Body of pancreas (tissue), 4 donors: Measurements from ENCODE around the gene NEB. TPM values are rescaled to one million over a fixed set of nuclear protein-coding genes. Genes with fewer than 3 reads are reported as not detected.

ENCODE experiments used
- ATAC-seq: fragments of 150-250 bp; one replicate; pipeline ENCODE4 v1.9.1; 2016
- DNase-seq, 4 donors: peaks; one replicate each; pipeline ENCODE4 v3.0.0-alpha.2; 2019
- H3K27ac ChIP-seq, 4 donors: fragments of 200-600 bp; sonication (generic); 1 replicate in 3 of 4; 2 replicates in 1 of 4; pipeline versions ENCODE4 v1.5.1 to v1.6.1; 2016 to 2019; ENCODE audit warnings: mild to moderate bottlenecking in 1 of 4, mixed read lengths in 1 of 4, moderate library complexity in 1 of 4
- H3K27me3 ChIP-seq, 2 donors: fragments of 200-600 bp; sonication (generic); one replicate each; pipeline ENCODE4 v1.6.0; 2016; ENCODE audit warnings: mild to moderate bottlenecking in 1 of 2
- H3K36me3 ChIP-seq, 2 donors: fragments of 200-600 bp; sonication (generic); replicated peaks in 1 of 2; 2 replicates each; pipeline ENCODE4 v1.5.1; 2016; ENCODE audit warnings: low read depth in 2 of 2; ENCODE audit not compliant: insufficient read depth in 1 of 2
- H3K4me1 ChIP-seq: fragments of 200-600 bp; sonication (generic); one replicate; pipeline ENCODE4 v1.6.0; 2016
- H3K4me3 ChIP-seq, 2 donors: fragments of 200-600 bp; sonication (generic); 1 replicate in 1 of 2; 2 replicates in 1 of 2; pipeline ENCODE4 v1.5.1; 2016 to 2019
- H3K9me3 ChIP-seq, 3 donors: fragments of 200-600 bp; sonication (generic); 1 replicate in 2 of 3; 2 replicates in 1 of 3; pipeline ENCODE4 v1.5.1; 2016
- CTCF ChIP-seq, 7 experiments: fragments of 450-650 bp in 4 of 7; fragments of 200-600 bp in 3 of 7; sonication (generic) in 3 of 7; IDR thresholded peaks; one replicate each; pipeline ENCODE4 v1.5.1; 2016 to 2019; ENCODE audit warnings: antibody characterized with exemption in 7 of 7
- POLR2A ChIP-seq, 3 donors: fragments of 450-650 bp; IDR thresholded peaks; one replicate each; pipeline ENCODE4 v1.6.1; 2016; ENCODE audit warnings: antibody characterized with exemption in 3 of 3, mild to moderate bottlenecking in 2 of 3
- WGBS, 2 donors: methylation state at CpG; one replicate each; pipeline ENCODE4 v1.1.5; 2017; 5-methylcytosine and 5-hydroxymethylcytosine counted together
- intact Hi-C: fragments of 100-400 bp; cut with DNase I; formaldehyde crosslinking; loops from one replicate; pipeline ENCODE4 v1.15.1; 2023
- total RNA-seq, 2 donors: library from RNA; depleted of rRNA; stranded (reverse); fragments of >200 nt; gene quantifications; one replicate each; pipeline ENCODE4 v1.1.0, GENCODE V29; 2016

NEB gene
- total RNA-seq, 2 donors from 2014 or later, result 2.3 to 3.9 TPM

DNA sequence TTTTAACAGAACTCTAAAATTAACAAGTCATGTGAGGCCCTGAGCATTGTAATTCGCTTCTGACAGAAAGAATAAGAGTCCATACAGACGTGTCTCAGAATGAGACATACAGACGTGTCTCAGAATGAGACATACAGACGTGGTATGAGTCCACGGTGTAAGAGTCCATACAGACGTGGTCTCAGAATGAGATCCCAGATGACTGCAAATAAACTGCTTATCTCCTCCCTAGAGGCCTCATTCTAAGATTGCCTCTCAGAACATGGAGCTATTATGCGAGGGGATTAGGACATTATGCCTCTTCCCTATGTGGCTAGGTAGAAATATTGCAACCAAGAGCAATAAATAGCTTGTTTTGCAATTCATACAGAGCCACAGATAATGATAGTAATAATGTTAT, 63.9 kb downstream of the NEB start:
- ATAC-seq (no peak), DNase-seq (no peak)
- Histone ChIP-seq H3K9me3 (no peaks in the 10 kb centered on the region), H3K36me3 (no peaks in the 10 kb centered on the region), H3K27me3 (no peaks in the 10 kb centered on the region), H3K27ac (no peak overlapping the region), H3K4me3 (no peak overlapping the region), H3K4me1 (no peaks in the 10 kb centered on the region)
- intact Hi-C loops, result no loop called here
- no peak for TF ChIP-seq POLR2A (IDR thresholded peaks at IDR 0.05)
- TF ChIP-seq CTCF (IDR thresholded peaks at IDR 0.05), result no peak
- 74 to 77% methylated on average over 7 of the region's 7 CpGs for whole genome bisulfite sequencing, 2 donors

GRCh38 chr2:151669585-151670081, 64.6 kb downstream of the NEB start:
- DNase-seq, result no peak
- WGBS, 2 donors, result 46 to 58% methylated on average over 6 of the region's 6 CpGs
- no peaks in the 10 kb centered on the region for H3K27me3 ChIP-seq
- H3K4me3 ChIP-seq, result no peak overlapping the region
- no peak for ATAC-seq
- no peak overlapping the region for H3K27ac ChIP-seq
- H3K9me3 ChIP-seq, result no peaks in the 10 kb centered on the region
- no peaks in the 10 kb centered on the region for H3K4me1 ChIP-seq
- H3K36me3 ChIP-seq, result no peaks in the 10 kb centered on the region
- intact Hi-C loops, result no loop called here
- TF ChIP-seq POLR2A (IDR thresholded peaks at IDR 0.05) (no peak), CTCF (IDR thresholded peaks at IDR 0.05) (no peak)

DNA sequence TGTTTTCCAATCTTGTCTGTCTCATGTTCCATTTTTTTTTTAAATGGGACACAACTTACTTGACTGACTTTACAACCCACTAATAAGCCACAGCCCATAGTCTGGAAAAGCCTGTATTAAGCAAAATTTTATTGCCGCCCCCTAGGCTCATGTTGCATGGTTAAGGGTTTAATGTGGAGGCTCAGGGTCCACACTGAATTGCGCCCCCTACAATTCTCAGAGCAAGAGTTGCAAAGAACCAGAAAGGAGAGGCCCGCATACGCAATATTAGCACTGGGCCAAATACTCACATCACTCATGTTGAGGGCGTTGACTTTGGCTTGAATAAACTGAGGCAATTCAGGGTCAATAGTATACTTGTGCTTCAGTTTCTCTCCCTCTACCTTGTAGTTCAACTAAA, 65.5 kb downstream of the NEB start:
- ATAC-seq (no peak), DNase-seq (no peak)
- H3K9me3 ChIP-seq, result no peaks in the 10 kb centered on the region
- no peak overlapping the region for H3K4me3 ChIP-seq
- no peak for TF ChIP-seq POLR2A (IDR thresholded peaks at IDR 0.05)
- TF ChIP-seq CTCF (IDR thresholded peaks at IDR 0.05), result no peak
- 92 to 95% methylated on average over 5 of the region's 5 CpGs for WGBS, 2 donors
- H3K4me1 ChIP-seq, result no peaks in the 10 kb centered on the region
- H3K36me3 ChIP-seq, result no peaks in the 10 kb centered on the region
- no peaks in the 10 kb centered on the region for H3K27me3 ChIP-seq
- H3K27ac ChIP-seq, result no peak overlapping the region
- intact Hi-C loops, result no loop called here

- DNase-seq, result no peak
- no peak for ATAC-seq
- no peak overlapping the region for H3K27ac ChIP-seq
- intact Hi-C loops, result no loop called here
- WGBS, 2 donors, result 90% methylated on average over 3 of the region's 3 CpGs
- H3K27me3 ChIP-seq, result no peaks in the 10 kb centered on the region
- no peaks in the 10 kb centered on the region for H3K9me3 ChIP-seq
- H3K4me3 ChIP-seq, result no peak overlapping the region
- H3K4me1 ChIP-seq, result no peaks in the 10 kb centered on the region
- H3K36me3 ChIP-seq, result no peaks in the 10 kb centered on the region
- TF ChIP-seq CTCF (IDR thresholded peaks at IDR 0.05) (no peak), POLR2A (IDR thresholded peaks at IDR 0.05) (no peak)
Measured at GRCh38 chr2:151665959-151666358, 68.3 kb downstream of the NEB start.

DNA sequence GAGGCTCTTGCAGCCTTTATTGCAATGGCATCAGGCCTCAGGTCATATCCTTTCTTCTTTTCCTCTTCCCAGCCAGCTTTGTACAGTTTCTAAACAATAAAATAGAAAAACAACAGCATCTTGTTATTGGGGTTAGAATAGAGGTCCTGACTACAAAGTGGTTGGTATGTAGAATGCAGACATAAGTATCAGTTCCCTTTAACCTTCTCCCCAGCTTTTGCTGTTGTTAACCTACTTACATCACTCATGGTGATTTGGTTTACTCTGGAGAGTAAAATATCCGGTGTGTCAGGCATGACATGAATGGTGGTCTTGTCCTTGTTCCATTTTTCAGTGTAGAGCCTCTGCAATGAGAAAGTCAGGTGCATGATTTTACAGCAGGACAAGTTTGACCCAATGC, 69.8 kb downstream of the NEB start:
- H3K27ac ChIP-seq, result no peak overlapping the region
- H3K9me3 ChIP-seq, result no peaks in the 10 kb centered on the region
- intact Hi-C loops, result no loop called here
- no peaks in the 10 kb centered on the region for H3K4me1 ChIP-seq
- DNase-seq (no peak), ATAC-seq (no peak)
- TF ChIP-seq POLR2A (IDR thresholded peaks at IDR 0.05) (no peak), CTCF (IDR thresholded peaks at IDR 0.05) (no peak)
- WGBS, 2 donors, result 52 to 55% methylated on average over 1 of the region's 1 CpG
- H3K36me3 ChIP-seq, result no peaks in the 10 kb centered on the region
- no peak overlapping the region for H3K4me3 ChIP-seq
- H3K27me3 ChIP-seq, result no peaks in the 10 kb centered on the region
